ENCODE data around the gene KCNK10.

GRCh38 chr14:88140874-88141273 is 182.2 kb downstream of the KCNK10 start:
- TF ChIP-seq POLR2A (IDR thresholded peaks at IDR 0.05; ENCODE audit: low read depth, low read length) (no peak), POLR2AphosphoS5 (IDR thresholded peaks at IDR 0.05; ENCODE audit: low read depth, low read length) (no peak)

All from GM12891 (cell line).